Measurements from ENCODE around the gene TNFAIP3. TPM values are rescaled to one million over a fixed set of nuclear protein-coding genes. Genes with fewer than 3 reads are reported as not detected.

The TNFAIP3 gene
- total RNA-seq, 1 donor from 2014 or later = 16.8 TPM

- Histone ChIP-seq H3K9ac (ENCODE audit: low read length) (no peak overlapping the region), H4K20me1 (ENCODE audit: insufficient read depth, low read length) (no peaks in the 10 kb centered on the region), H3K9me3 (ENCODE audit: insufficient read depth, low read depth, low read length) (no peaks in the 10 kb centered on the region), H3K27me3 (ENCODE audit: insufficient read depth, low read length) (no peaks in the 10 kb centered on the region), H3K4me2 (ENCODE audit: low read length) (no peak overlapping the region), H3K27ac (ENCODE audit: low read depth, low read length) (no peak overlapping the region), H3K4me1 (ENCODE audit: insufficient read depth, low read length) (peaks cover 4% of the 10 kb centered on the region), H3K36me3 (ENCODE audit: insufficient read depth, low read length) (no peaks in the 10 kb centered on the region), H2AFZ (ENCODE audit: low read depth, low read length) (no peak overlapping the region), H3K79me2 (ENCODE audit: insufficient read depth, low read length) (no peaks in the 10 kb centered on the region), H3K4me3 (ENCODE audit: insufficient read depth, low read depth, low read length) (no peak overlapping the region)
- Mint-ChIP-seq H3K4me3 (ENCODE audit: unreplicated experiment) (no peak overlapping the region), H3K9me3 (ENCODE audit: unreplicated experiment) (no peaks in the 10 kb centered on the region), H3K36me3 (ENCODE audit: low read depth, unreplicated experiment) (no peaks in the 10 kb centered on the region), H3K4me1 (ENCODE audit: low read depth, unreplicated experiment) (peaks cover 6% of the 10 kb centered on the region), H3K27me3 (ENCODE audit: low read depth, unreplicated experiment) (no peaks in the 10 kb centered on the region), H3K27ac (ENCODE audit: unreplicated experiment) (no peak overlapping the region)
- TF ChIP-seq, protein P1, sequence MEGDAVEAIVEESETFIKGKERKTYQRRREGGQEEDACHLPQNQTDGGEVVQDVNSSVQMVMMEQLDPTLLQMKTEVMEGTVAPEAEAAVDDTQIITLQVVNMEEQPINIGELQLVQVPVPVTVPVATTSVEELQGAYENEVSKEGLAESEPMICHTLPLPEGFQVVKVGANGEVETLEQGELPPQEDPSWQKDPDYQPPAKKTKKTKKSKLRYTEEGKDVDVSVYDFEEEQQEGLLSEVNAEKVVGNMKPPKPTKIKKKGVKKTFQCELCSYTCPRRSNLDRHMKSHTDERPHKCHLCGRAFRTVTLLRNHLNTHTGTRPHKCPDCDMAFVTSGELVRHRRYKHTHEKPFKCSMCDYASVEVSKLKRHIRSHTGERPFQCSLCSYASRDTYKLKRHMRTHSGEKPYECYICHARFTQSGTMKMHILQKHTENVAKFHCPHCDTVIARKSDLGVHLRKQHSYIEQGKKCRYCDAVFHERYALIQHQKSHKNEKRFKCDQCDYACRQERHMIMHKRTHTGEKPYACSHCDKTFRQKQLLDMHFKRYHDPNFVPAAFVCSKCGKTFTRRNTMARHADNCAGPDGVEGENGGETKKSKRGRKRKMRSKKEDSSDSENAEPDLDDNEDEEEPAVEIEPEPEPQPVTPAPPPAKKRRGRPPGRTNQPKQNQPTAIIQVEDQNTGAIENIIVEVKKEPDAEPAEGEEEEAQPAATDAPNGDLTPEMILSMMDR (IDR thresholded peaks at IDR 0.05; ENCODE audit: insufficient read depth, low read depth, low read length) = no peak
- no peak for TF ChIP-seq EZH2 (IDR thresholded peaks at IDR 0.05; ENCODE audit: insufficient read depth, low read length)
- FAIRE-seq (no peak), DNase-seq (ENCODE audit: low read depth) (no peak)
Measured at GRCh38 chr6:137846772-137847313, 20.2 kb upstream of the TNFAIP3 start.

DNA sequence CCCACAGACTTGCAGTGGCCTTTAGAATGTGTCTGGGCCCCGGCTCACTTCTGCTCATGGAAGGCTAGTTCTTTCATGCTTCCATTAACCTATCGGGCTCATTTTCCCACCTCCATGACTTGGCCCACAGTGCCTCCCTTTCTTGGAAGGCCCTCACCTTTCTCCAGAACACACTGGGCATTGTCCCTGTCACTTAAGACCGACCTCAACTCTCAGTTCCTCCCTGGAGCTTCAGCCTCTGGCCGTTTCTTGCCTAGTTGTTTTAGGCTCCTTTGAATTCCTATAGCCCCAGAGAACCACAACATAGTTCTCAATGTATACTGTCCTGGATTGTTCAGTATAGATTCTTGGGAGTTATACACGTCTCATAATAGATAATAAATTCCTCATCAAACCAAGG is 19.3 kb upstream of the TNFAIP3 start:
- TF ChIP-seq, protein P1 (IDR thresholded peaks at IDR 0.05; ENCODE audit: insufficient read depth, low read depth, low read length) = no peak
- TF ChIP-seq EZH2 (IDR thresholded peaks at IDR 0.05; ENCODE audit: insufficient read depth, low read length) = no peak
- no peaks in the 10 kb centered on the region for H3K9me3 ChIP-seq (ENCODE audit: insufficient read depth, low read depth, low read length)
- Mint-ChIP-seq H3K4me1 (ENCODE audit: low read depth, unreplicated experiment) (peaks cover 6% of the 10 kb centered on the region), H3K27me3 (ENCODE audit: low read depth, unreplicated experiment) (no peaks in the 10 kb centered on the region), H3K36me3 (ENCODE audit: low read depth, unreplicated experiment) (no peaks in the 10 kb centered on the region), H3K27ac (ENCODE audit: unreplicated experiment) (no peak overlapping the region), H3K4me3 (ENCODE audit: unreplicated experiment) (no peak overlapping the region), H3K9me3 (ENCODE audit: unreplicated experiment) (no peaks in the 10 kb centered on the region)
- H3K4me3 ChIP-seq (ENCODE audit: insufficient read depth, low read depth, low read length) = no peak overlapping the region
- H3K4me2 ChIP-seq (ENCODE audit: low read length) = no peak overlapping the region
- DNase-seq (ENCODE audit: low read depth) (no peak), FAIRE-seq (no peak)
- no peaks in the 10 kb centered on the region for H3K27me3 ChIP-seq (ENCODE audit: insufficient read depth, low read length)
- H4K20me1 ChIP-seq (ENCODE audit: insufficient read depth, low read length) = no peaks in the 10 kb centered on the region
- no peak overlapping the region for H3K9ac ChIP-seq (ENCODE audit: low read length)
- H3K4me1 ChIP-seq (ENCODE audit: insufficient read depth, low read length) = peaks cover 13% of the 10 kb centered on the region
- H3K36me3 ChIP-seq (ENCODE audit: insufficient read depth, low read length) = no peaks in the 10 kb centered on the region
- no peak overlapping the region for H3K27ac ChIP-seq (ENCODE audit: low read depth, low read length)
- no peaks in the 10 kb centered on the region for H3K79me2 ChIP-seq (ENCODE audit: insufficient read depth, low read length)
- no peak overlapping the region for H2AFZ ChIP-seq (ENCODE audit: low read depth, low read length)

GRCh38 chr6:137848672-137849071 is 18.4 kb upstream of the TNFAIP3 start:
- H3K79me2 ChIP-seq (ENCODE audit: insufficient read depth, low read length) = no peaks in the 10 kb centered on the region
- H3K9ac ChIP-seq (ENCODE audit: low read length) = peak overlapping the region; percentile 23
- H3K27ac ChIP-seq (ENCODE audit: low read depth, low read length) = peak overlapping the region; percentile 64
- TF ChIP-seq, protein P1 (IDR thresholded peaks at IDR 0.05; ENCODE audit: insufficient read depth, low read depth, low read length) = no peak
- no peak for TF ChIP-seq EZH2 (IDR thresholded peaks at IDR 0.05; ENCODE audit: insufficient read depth, low read length)
- H3K4me2 ChIP-seq (ENCODE audit: low read length) = peak overlapping the region; percentile 1
- H3K4me1 Mint-ChIP-seq (ENCODE audit: low read depth, unreplicated experiment) = peaks cover 6% of the 10 kb centered on the region
- H3K4me3 Mint-ChIP-seq (ENCODE audit: unreplicated experiment) = no peak overlapping the region
- peak overlapping the region; percentile 70 for H3K27ac Mint-ChIP-seq (ENCODE audit: unreplicated experiment)
- H3K27me3 ChIP-seq (ENCODE audit: insufficient read depth, low read length) = no peaks in the 10 kb centered on the region
- no peak overlapping the region for H3K4me3 ChIP-seq (ENCODE audit: insufficient read depth, low read depth, low read length)
- H3K36me3 Mint-ChIP-seq (ENCODE audit: low read depth, unreplicated experiment) = no peaks in the 10 kb centered on the region
- no peaks in the 10 kb centered on the region for H3K36me3 ChIP-seq (ENCODE audit: insufficient read depth, low read length)
- H3K9me3 Mint-ChIP-seq (ENCODE audit: unreplicated experiment) = no peaks in the 10 kb centered on the region
- no peak for DNase-seq (ENCODE audit: low read depth)
- FAIRE-seq = no peak
- H3K27me3 Mint-ChIP-seq (ENCODE audit: low read depth, unreplicated experiment) = no peaks in the 10 kb centered on the region
- H4K20me1 ChIP-seq (ENCODE audit: insufficient read depth, low read length) = no peaks in the 10 kb centered on the region
- no peaks in the 10 kb centered on the region for H3K9me3 ChIP-seq (ENCODE audit: insufficient read depth, low read depth, low read length)
- H3K4me1 ChIP-seq (ENCODE audit: insufficient read depth, low read length) = peaks cover 21% of the 10 kb centered on the region
- no peak overlapping the region for H2AFZ ChIP-seq (ENCODE audit: low read depth, low read length)

Data from astrocyte (in vitro differentiated cells and primary cell).